PC-3 (cell line): ENCODE results near the gene CSF1R. TPM values are rescaled to one million over a fixed set of nuclear protein-coding genes. Genes with fewer than 3 reads are reported as not detected.

Source experiments
- ATAC-seq: fragments of 200-7000 bp; cut with Tn5 transposase; 2 replicates; pipeline ENCODE4 v1.9.1; 2020; ENCODE audit warnings: mild to moderate bottlenecking, moderate library complexity
- BruUV-seq: library from RNA; stranded (reverse); fragments of 400-500 nt; replicated peaks from 2 replicates; lab custom pipeline; 2021; lab: Mats Ljungman, UMichigan
- CTCF ChIA-PET: fragments of 300-600 bp; sonication (Branson Sonifier 250); formaldehyde crosslinking; loops from one replicate; lab custom pipeline; 2022; ENCODE audit warnings: antibody characterized with exemption; lab: Charles Lee
- POLR2A ChIA-PET: fragments of 300-600 bp; sonication (Branson Sonifier 250); formaldehyde crosslinking; loops from one replicate; lab custom pipeline; 2022; ENCODE audit warnings: antibody characterized with exemption; ENCODE audit not compliant: unreplicated experiment; lab: Charles Lee
- DNase-seq: peaks from one replicate; pipeline ENCODE4 v3.0.0-alpha.2; 2015
- H2AFZ ChIP-seq: fragments of 300-600 bp; sonication (generic); 2 replicates; pipeline ENCODE4 v1.6.0; 2016; ENCODE audit warnings: antibody characterized with exemption, low read length
- H3F3A ChIP-seq: fragments of 300-600 bp; sonication (generic); one replicate; pipeline ENCODE4 v1.6.0; 2017; ENCODE audit warnings: antibody characterized with exemption, low read length, control low read depth, mild to moderate bottlenecking; ENCODE audit not compliant: unreplicated experiment
- H3K27ac ChIP-seq: fragments of 300-600 bp; sonication (generic); 2 replicates; pipeline ENCODE4 v1.5.1; 2016; ENCODE audit warnings: mild to moderate bottlenecking, low read length
- H3K27me3 ChIP-seq: fragments of 300-600 bp; sonication (generic); 2 replicates; pipeline ENCODE4 v1.6.1; 2016; ENCODE audit warnings: low read length, mixed read lengths
- H3K36me3 ChIP-seq: fragments of 300-600 bp; sonication (generic); 2 replicates; pipeline ENCODE4 v1.6.1; 2016; ENCODE audit warnings: low read depth, mixed run types, low read length, mixed read lengths
- H3K4me1 ChIP-seq: fragments of 300-600 bp; sonication (generic); 2 replicates; pipeline ENCODE4 v1.5.1; 2016; ENCODE audit warnings: low read length; ENCODE audit not compliant: insufficient read depth
- H3K4me2 ChIP-seq: fragments of 300-600 bp; sonication (generic); 2 replicates; pipeline ENCODE4 v1.6.0; 2016; ENCODE audit warnings: low read length
- H3K4me3 ChIP-seq: fragments of 300-600 bp; sonication (generic); 2 replicates; pipeline ENCODE4 v1.5.1; 2016; ENCODE audit warnings: mild to moderate bottlenecking, low read length, mixed read lengths
- H3K79me2 ChIP-seq: fragments of 300-600 bp; sonication (generic); 2 replicates; pipeline ENCODE4 v1.6.1; 2017; ENCODE audit warnings: low read length, mixed read lengths
- H3K9ac ChIP-seq: fragments of 300-600 bp; sonication (generic); 2 replicates; pipeline ENCODE4 v1.6.0; 2016; ENCODE audit warnings: mild to moderate bottlenecking, low read length
- H3K9me2 ChIP-seq: fragments of 300-600 bp; sonication (generic); replicated peaks from 2 replicates; pipeline ENCODE4 v1.6.1; 2016; ENCODE audit warnings: mixed run types, low read length, mixed read lengths
- H3K9me3 ChIP-seq: fragments of 300-600 bp; sonication (generic); 2 replicates; pipeline ENCODE4 v1.6.1; 2016; ENCODE audit warnings: low read length, mixed read lengths
- H4K20me1 ChIP-seq: fragments of 300-600 bp; sonication (generic); 2 replicates; pipeline ENCODE4 v1.6.1; 2016; ENCODE audit warnings: low read length, mixed read lengths
- CTCF ChIP-seq: fragments of 300-600 bp; sonication (generic); conservative IDR thresholded peaks from 2 replicates; pipeline ENCODE4 v1.5.1; 2017; ENCODE audit warnings: antibody characterized with exemption, low read depth, mild to moderate bottlenecking, low read length
- EZH2 ChIP-seq: fragments of 300-600 bp; sonication (generic); IDR thresholded peaks from one replicate; pipeline ENCODE4 v1.6.1; 2017; ENCODE audit warnings: antibody characterized with exemption, mild to moderate bottlenecking, low read length; ENCODE audit not compliant: unreplicated experiment
- EZH2phosphoT487 ChIP-seq: fragments of 300-600 bp; sonication (generic); IDR thresholded peaks from 2 replicates; pipeline ENCODE4 v1.6.1; 2018; ENCODE audit warnings: mild to moderate bottlenecking, antibody characterized with exemption, low read length, borderline replicate concordance
- intact Hi-C: fragments of 100-400 bp; cut with micrococcal nuclease; formaldehyde crosslinking; loops from 2 replicates; pipeline ENCODE4 v1.9.0; 2023
- total RNA-seq: library from RNA; depleted of rRNA; stranded (reverse); fragments of >200 nt; gene quantifications from 2 replicates; pipeline ENCODE4 v1.2.3, GENCODE V29; 2014

CSF1R gene
- total RNA-seq, 1 experiment from 2014 or later = not detected

- TF ChIP-seq CTCF (no peak), EZH2 (no peak), EZH2phosphoT487 (no peak)
- ChIA-PET POLR2A (no interaction called here), CTCF (interaction anchor here (0.5 kb wide), 1 partner anchor 277 kb away, joined by 4 read pairs; no protein-coding TSS in a partner anchor)
- H3K36me3 ChIP-seq = no peaks in the 10 kb centered on the region
- no peaks in the 10 kb centered on the region for H3K9me3 ChIP-seq
- H3K4me3 ChIP-seq = no peak overlapping the region
- no peaks in the 10 kb centered on the region for H3K9me2 ChIP-seq
- no TSS peak for BruUV-seq
- no peaks in the 10 kb centered on the region for H3K27me3 ChIP-seq
- H3K9ac ChIP-seq = no peak overlapping the region
- H2AFZ ChIP-seq = no peak overlapping the region
- H3K4me1 ChIP-seq = no peaks in the 10 kb centered on the region
- DNase-seq = no peak
- no peaks in the 10 kb centered on the region for H3K79me2 ChIP-seq
- no peak for ATAC-seq
- no peak overlapping the region for H3K27ac ChIP-seq
- H4K20me1 ChIP-seq = no peaks in the 10 kb centered on the region
- H3F3A ChIP-seq = no peaks in the 10 kb centered on the region
- intact Hi-C loops = no loop called here
- no peak overlapping the region for H3K4me2 ChIP-seq
Observed at GRCh38 chr5:150103678-150104549, 17.6 kb upstream of the CSF1R start.

GRCh38 chr5:150101023-150101422 lies 14.7 kb upstream of the CSF1R start:
- TF ChIP-seq CTCF (no peak), EZH2phosphoT487 (no peak), EZH2 (no peak)
- Histone ChIP-seq H3F3A (no peaks in the 10 kb centered on the region), H3K36me3 (no peaks in the 10 kb centered on the region), H3K9ac (no peak overlapping the region), H3K79me2 (no peaks in the 10 kb centered on the region), H3K27me3 (peaks cover 11% of the 10 kb centered on the region), H3K4me1 (no peaks in the 10 kb centered on the region), H3K27ac (no peak overlapping the region), H4K20me1 (no peaks in the 10 kb centered on the region), H3K9me3 (no peaks in the 10 kb centered on the region), H2AFZ (no peak overlapping the region), H3K4me3 (no peak overlapping the region), H3K9me2 (no peaks in the 10 kb centered on the region), H3K4me2 (no peak overlapping the region)
- BruUV-seq = no TSS peak
- DNase-seq (no peak), ATAC-seq (peak; percentile 31; the same call in 1 of the 2 replicates)
- ChIA-PET POLR2A (no interaction called here), CTCF (no interaction called here)
- intact Hi-C loops = no loop called here

- H3K9me2 ChIP-seq = no peaks in the 10 kb centered on the region
- TF ChIP-seq CTCF = no peak
- intact Hi-C loops = no loop called here
- no peak overlapping the region for H3K4me2 ChIP-seq
- DNase-seq (no peak), ATAC-seq (no peak)
- ChIA-PET CTCF (no interaction called here), POLR2A (no interaction called here)
- no peak overlapping the region for H3K9ac ChIP-seq
- no peaks in the 10 kb centered on the region for H3K79me2 ChIP-seq
- no peaks in the 10 kb centered on the region for H3K9me3 ChIP-seq
- peaks cover 24% of the 10 kb centered on the region for H3K27me3 ChIP-seq
- no peaks in the 10 kb centered on the region for H3K4me1 ChIP-seq
- no peaks in the 10 kb centered on the region for H3F3A ChIP-seq
- no peak overlapping the region for H2AFZ ChIP-seq
- no peak overlapping the region for H3K27ac ChIP-seq
- no peaks in the 10 kb centered on the region for H4K20me1 ChIP-seq
- no peak overlapping the region for H3K4me3 ChIP-seq
- no peaks in the 10 kb centered on the region for H3K36me3 ChIP-seq
- no TSS peak for BruUV-seq
Observed at GRCh38 chr5:150097152-150097551, 10.8 kb upstream of the CSF1R start.
